Upper lobe of left lung (tissue), 4 donors: ENCODE data around the gene LSM10.

Source experiments
- CTCF ChIP-seq, 6 experiments: fragments of 450-650 bp in 4 of 6; fragments of 200-600 bp in 2 of 6; sonication (generic) in 2 of 6; IDR thresholded peaks; one replicate each; pipeline ENCODE4 v1.5.1; 2016 to 2019; ENCODE audit warnings: antibody characterized with exemption in 6 of 6
- EP300 ChIP-seq, 4 donors: sonication (generic); formaldehyde crosslinking; IDR thresholded peaks; one replicate each; pipeline ENCODE4 v1.5.1; 2017; ENCODE audit warnings: antibody characterized with exemption in 4 of 4, control low read depth in 2 of 4
- POLR2A ChIP-seq, 4 donors: fragments of 450-650 bp; IDR thresholded peaks; one replicate each; pipeline ENCODE4 v1.5.1; 2016 to 2017; ENCODE audit warnings: antibody characterized with exemption in 4 of 4, mild to moderate bottlenecking in 2 of 4

GRCh38 chr1:36369061-36369861, 28.4 kb downstream of the LSM10 start:
- no peak for TF ChIP-seq POLR2A (IDR thresholded peaks at IDR 0.05)
- peak; percentile 87 to 91 (median 90) for TF ChIP-seq CTCF (IDR thresholded peaks at IDR 0.05)
- TF ChIP-seq EP300 (IDR thresholded peaks at IDR 0.05) = no peak
